Coronary artery (tissue), 2 donors: Measurements from ENCODE around the gene ZNF420.
"Not testable (repeated sequence)": the region's sequence is repeated elsewhere in the genome, so short reads cannot be mapped to it uniquely, and the experiment has no call there.

Source experiments
- DNase-seq: peaks from one replicate; pipeline ENCODE4 v3.0.0-alpha.2; 2017; ENCODE audit warnings: low spot score
- H3K27ac ChIP-seq, 2 donors: fragments of 200-600 bp; sonication (generic); one replicate each; pipeline ENCODE4 v1.5.1; 2016 to 2019
- H3K4me3 ChIP-seq: fragments of 200-600 bp; sonication (generic); 2 replicates; pipeline ENCODE4 v1.5.1; 2016; ENCODE audit warnings: mild to moderate bottlenecking, moderate library complexity
- TF ChIP-seq, protein P1 (sequence below): fragments of 200-600 bp; sonication (generic); IDR thresholded peaks from one replicate; pipeline ENCODE4 v1.5.1; 2019; ENCODE audit warnings: antibody characterized with exemption

Gene ZNF420

DNA sequence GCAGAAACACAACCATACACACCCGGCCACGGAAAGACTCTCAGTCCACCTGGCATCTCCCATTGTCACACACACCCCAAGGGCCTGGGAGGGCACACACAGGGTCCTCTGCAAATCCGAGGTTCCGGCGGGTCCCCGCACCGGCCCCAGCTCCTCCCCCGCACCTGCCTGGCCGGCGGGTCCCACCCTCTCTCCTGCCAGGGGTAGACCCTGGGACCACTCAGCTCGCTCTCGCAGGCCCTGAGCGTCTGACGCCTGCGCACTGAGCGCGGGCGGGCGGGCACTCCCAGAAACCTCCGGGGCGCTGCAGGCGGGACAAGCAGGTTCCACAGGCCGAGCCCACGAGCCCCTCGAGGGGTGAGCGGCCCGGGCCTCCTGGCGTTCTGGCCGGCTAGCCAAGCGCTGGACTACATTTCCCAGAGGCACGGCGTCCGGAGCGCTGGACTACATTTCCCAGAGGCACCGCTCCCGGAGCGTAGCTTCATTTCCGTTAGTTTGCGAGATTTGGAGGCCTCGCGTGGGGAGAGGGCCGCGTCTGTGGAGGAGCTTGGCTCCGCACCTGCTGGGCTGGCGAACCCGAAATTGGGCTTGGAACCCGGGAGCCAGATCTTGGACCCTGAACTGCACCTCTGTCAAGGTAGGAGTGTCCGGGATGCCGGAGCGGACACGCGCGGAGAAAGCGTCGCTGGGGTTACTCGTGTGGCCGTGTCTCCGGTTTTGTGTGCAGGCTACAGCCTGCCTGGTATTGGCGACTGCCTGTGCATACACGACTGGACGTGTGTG is at the start of gene ZNF420:
Gene ZNF420, plus strand, starts transcription at position 500 of the 783 bp plus-strand sequence. CDS start 10,686 bp downstream, outside the sequence.
- DNase-seq = peak; percentile 94
- Histone ChIP-seq H3K4me3 (peak within 1 kb of the TSS; percentile 83), H3K27ac (peak within 1 kb of the TSS; percentile 89)
- TF ChIP-seq, protein P1, sequence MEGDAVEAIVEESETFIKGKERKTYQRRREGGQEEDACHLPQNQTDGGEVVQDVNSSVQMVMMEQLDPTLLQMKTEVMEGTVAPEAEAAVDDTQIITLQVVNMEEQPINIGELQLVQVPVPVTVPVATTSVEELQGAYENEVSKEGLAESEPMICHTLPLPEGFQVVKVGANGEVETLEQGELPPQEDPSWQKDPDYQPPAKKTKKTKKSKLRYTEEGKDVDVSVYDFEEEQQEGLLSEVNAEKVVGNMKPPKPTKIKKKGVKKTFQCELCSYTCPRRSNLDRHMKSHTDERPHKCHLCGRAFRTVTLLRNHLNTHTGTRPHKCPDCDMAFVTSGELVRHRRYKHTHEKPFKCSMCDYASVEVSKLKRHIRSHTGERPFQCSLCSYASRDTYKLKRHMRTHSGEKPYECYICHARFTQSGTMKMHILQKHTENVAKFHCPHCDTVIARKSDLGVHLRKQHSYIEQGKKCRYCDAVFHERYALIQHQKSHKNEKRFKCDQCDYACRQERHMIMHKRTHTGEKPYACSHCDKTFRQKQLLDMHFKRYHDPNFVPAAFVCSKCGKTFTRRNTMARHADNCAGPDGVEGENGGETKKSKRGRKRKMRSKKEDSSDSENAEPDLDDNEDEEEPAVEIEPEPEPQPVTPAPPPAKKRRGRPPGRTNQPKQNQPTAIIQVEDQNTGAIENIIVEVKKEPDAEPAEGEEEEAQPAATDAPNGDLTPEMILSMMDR = no peak

DNA sequence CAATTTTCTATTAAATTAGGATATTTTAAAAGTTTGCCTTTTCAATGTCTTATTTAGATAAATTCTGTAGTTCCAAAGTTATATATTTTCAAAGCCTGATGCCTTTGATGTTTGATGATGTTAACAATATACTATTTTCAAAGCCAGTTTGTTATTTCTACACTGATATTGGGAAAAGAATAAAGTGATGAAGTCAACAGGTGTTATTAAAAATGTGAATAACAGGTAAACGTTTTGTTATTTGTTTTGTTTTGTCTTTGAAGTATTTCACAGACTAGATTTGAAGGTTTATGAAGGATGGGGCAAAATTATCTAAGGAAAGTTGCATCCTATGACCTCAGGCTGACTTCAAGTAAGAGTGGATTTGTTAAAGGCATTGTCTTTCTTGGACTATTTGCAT is 33.1 kb upstream of the ZNF420 start:
- no peak overlapping the region for H3K27ac ChIP-seq
- TF ChIP-seq, protein P1 = no peak
- H3K4me3 ChIP-seq = no peak overlapping the region
- DNase-seq = no peak

DNA sequence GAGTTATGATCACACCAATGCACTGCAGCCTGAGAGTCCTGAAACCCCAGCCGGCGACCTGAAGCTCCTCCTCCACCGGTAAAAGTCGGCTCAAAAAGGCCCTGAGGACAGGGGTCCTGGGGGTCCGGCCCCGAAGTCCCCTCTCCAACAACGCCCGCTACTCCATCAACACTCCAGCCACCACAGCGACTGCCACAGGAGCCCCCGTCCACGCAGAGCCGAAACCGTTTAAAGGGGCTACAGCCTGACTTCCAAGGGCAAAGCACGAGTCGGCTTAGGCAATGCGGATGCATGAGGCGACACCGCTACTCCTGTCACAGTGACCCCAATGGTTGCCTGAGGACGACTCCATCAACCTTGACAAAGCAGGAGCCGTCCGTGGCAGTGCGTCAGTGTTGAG is 22.9 kb upstream of the ZNF420 start:
- TF ChIP-seq, protein P1 = no peak
- no peak overlapping the region for H3K27ac ChIP-seq
- DNase-seq = no peak
- no peak overlapping the region for H3K4me3 ChIP-seq

DNA sequence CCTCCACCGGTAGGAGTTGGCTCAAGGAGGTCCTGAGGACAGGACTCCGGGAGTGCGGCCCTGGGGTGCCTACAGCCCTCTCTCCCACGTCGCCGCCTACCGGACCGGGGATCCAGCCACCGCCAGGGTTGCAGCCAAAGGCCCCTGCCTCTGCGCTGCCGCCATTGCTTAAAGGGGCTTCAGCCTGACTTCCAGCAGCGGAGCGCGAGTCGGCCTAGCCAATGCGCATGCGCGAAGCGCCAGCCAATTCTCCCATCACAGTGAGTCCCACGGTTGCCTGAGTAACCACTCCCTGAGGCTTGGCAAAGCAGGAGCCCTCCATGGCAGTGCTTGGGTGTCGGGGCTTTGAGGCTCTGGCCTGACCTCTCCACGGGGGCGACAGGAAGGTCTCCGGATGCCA is 21.5 kb upstream of the ZNF420 start:
- no peak for DNase-seq
- TF ChIP-seq, protein P1 = no peak
- no peak overlapping the region for H3K27ac ChIP-seq
- H3K4me3 ChIP-seq = no peak overlapping the region

DNA sequence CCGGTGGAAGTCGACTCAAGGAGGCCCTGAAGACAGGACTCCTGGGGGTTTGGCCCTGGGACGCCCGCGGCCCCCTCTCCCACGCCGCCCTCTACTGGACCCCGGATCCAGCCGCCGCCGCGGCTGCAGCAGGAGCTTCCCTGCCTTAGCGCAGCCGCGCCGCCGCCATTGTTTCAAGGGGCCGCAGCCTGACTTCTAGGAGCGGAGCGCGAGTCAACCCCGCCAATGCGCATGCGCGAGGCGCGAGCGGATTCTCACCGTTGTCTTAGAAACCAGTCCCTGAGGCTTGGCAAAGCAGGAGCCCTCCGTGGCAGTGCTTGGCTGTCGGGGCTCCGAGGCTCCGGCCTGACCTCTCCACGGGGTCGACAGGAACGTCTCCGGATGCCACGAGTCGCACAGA is 19.1 kb upstream of the ZNF420 start:
- no peak overlapping the region for H3K27ac ChIP-seq
- DNase-seq = no peak
- H3K4me3 ChIP-seq = no peak overlapping the region
- TF ChIP-seq, protein P1 = no peak

DNA sequence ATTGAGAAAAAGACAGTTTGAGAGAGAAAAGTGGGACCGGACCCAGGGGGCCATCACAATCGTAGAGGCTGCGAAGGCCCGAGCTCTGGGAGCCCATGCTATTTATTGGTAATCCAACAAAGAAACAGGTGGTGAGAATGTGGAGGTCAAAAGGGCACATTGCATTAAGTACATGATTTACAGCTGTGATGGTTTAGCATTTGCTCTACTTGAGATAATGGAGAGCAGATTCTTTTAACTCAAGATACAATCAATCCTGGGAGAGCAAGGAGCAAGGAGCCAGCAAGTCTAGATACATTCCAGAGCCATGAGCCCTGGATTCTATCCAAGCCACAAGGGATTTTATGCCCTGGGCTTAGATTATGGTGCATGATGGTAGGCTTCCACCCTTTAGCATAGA is 13.3 kb upstream of the ZNF420 start:
- H3K27ac ChIP-seq, DNase-seq, H3K4me3 ChIP-seq: not testable (repeated sequence)

DNA sequence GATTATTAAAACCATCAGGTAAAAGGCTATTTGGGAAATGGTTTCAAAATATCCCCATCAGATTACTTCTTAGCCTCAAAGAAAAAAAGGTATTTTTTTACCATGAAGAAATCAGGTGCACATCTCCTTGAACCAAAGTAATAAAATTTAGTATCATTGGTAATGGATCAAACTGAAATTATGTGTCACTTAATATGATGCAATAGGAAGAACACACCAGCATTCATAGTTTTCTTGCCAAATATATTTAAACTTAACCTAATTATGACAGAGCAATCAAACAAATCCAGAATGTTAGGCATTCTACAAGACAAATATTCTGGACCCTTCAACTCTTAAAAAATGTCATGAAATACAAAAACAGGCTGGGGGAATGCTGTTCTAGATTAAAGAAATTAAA is 4.1 kb upstream of the ZNF420 start:
- H3K27ac ChIP-seq = no peak overlapping the region
- TF ChIP-seq, protein P1 = no peak

More for the DNA sequence above, 4.1 kb upstream of the ZNF420 start:
- DNase-seq = no peak
- H3K4me3 ChIP-seq = no peak overlapping the region
